Uterus (tissue), 4 donors: ENCODE results near the gene RPS8. TPM values are rescaled to one million over a fixed set of nuclear protein-coding genes. Genes with fewer than 3 reads are reported as not detected.

Experiments
- DNase-seq, 2 donors: peaks; one replicate each; pipeline ENCODE4 v3.0.0-alpha.2; 2019 to 2020
- H3K27ac ChIP-seq, 2 donors: fragments of 200-600 bp; sonication (generic); 1 replicate in 1 of 2; 2 replicates in 1 of 2; pipeline ENCODE4 v1.5.1; 2016 to 2018
- H3K27me3 ChIP-seq, 2 donors: fragments of 200-600 bp; sonication (generic); one replicate each; pipeline ENCODE4 v1.5.1; 2018 to 2019; ENCODE audit warnings: control low read depth in 1 of 2
- H3K36me3 ChIP-seq, 2 donors: fragments of 200-600 bp; sonication (generic); one replicate each; pipeline ENCODE4 v1.5.1; 2019; ENCODE audit warnings: control low read depth in 1 of 2
- H3K4me1 ChIP-seq, 2 donors: fragments of 200-600 bp; sonication (generic); one replicate each; pipeline ENCODE4 v1.5.1; 2018 to 2019; ENCODE audit warnings: control low read depth in 1 of 2
- H3K4me3 ChIP-seq, 2 donors: fragments of 200-600 bp; sonication (generic); 1 replicate in 1 of 2; 2 replicates in 1 of 2; pipeline ENCODE4 v1.5.1; 2018 to 2019; ENCODE audit warnings: mild to moderate bottlenecking in 1 of 2
- H3K9me3 ChIP-seq, 2 donors: fragments of 200-600 bp; sonication (generic); one replicate each; pipeline ENCODE4 v1.5.1; 2019; ENCODE audit warnings: control low read depth in 1 of 2
- POLR2A ChIP-seq, 2 donors: fragments of 450-650 bp; IDR thresholded peaks; one replicate each; pipeline ENCODE4 v1.6.1; 2016; ENCODE audit warnings: antibody characterized with exemption in 2 of 2, mild to moderate bottlenecking in 1 of 2, moderate library complexity in 1 of 2
- intact Hi-C: fragments of 100-400 bp; cut with DNase I; formaldehyde crosslinking; loops from one replicate; pipeline ENCODE4 v1.15.1; 2023; ENCODE audit warnings: low total_unique reads
- small RNA-seq: library from RNA; depleted of rRNA; stranded (forward); fragments of <200 nt; gene quantifications from one replicate; pipeline ENCODE3, GENCODE V24; 2016
- total RNA-seq, 4 donors: library from RNA; depleted of rRNA in 3 of 4; stranded (reverse); fragments of >200 nt in 3 of 4; gene quantifications; one replicate each; pipeline versions ENCODE4 v1.1.0 to v1.2.4, GENCODE V29; 2014 to 2023
- TF ChIP-seq, protein P1 (sequence below), 4 experiments: fragments of 200-600 bp in 2 of 4; fragments of 450-650 bp in 2 of 4; sonication (generic) in 2 of 4; IDR thresholded peaks; one replicate each; pipeline ENCODE4 v1.5.1; 2016 to 2019; ENCODE audit warnings: antibody characterized with exemption in 4 of 4, mild to moderate bottlenecking in 2 of 4, moderate library complexity in 1 of 4
- donor health status: DM: yes; HTN: yes; CAD: no.

The RPS8 gene
- total RNA-seq, 4 donors from 2014 or later, result 2,651 to 7,196 (median 4,456) TPM

DNA sequence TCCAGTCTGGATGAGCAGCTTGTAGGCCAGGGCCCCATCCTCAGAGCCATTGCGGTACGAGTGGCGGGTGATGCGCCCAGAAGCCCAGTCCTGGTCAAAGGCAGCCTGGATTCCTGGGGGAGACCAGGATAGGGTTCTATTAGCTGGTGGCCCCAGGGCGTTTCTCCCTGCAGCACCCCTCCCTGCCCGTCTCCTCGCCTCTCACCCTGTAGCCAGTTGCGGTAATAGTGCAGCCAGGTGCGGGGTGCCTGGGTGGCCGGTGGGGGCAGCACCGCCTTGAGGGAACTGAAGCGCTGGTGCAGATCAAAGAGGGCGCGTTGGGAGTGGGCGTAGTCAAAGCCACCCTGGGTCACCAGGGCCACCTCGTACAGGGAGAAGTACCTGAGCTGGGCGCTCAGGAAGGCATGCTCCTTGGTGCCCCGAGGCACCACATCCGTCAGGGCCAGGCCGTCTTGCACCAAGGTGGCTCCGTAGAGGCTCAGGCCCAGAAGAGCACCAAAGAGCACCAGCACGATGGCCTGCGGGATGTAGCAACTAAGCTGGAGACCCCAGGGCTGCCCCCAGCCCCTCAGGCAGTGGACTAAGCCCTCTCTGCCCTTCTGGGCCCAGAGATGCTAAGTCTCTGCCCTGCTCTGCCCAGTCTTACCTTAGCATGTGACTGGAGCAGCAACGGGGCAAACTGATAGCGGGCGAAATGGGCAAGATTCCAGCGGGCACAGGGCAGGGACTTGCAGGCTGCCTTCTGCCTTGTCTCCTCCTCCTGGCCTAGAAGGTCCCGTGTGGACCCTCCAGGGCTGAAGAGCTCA, 52.1 kb downstream of the RPS8 start:
- H3K4me3 ChIP-seq, result no peak overlapping the region
- intact Hi-C loops, result no loop called here
- no peaks in the 10 kb centered on the region for H3K36me3 ChIP-seq
- no peaks in the 10 kb centered on the region for H3K9me3 ChIP-seq
- H3K4me1 ChIP-seq, result no peaks in the 10 kb centered on the region
- peak overlapping the region in 1 of 2 donors; percentile 22 for H3K27ac ChIP-seq
- DNase-seq, result no peak
- TF ChIP-seq POLR2A (IDR thresholded peaks at IDR 0.05), result no peak
- TF ChIP-seq, protein P1, sequence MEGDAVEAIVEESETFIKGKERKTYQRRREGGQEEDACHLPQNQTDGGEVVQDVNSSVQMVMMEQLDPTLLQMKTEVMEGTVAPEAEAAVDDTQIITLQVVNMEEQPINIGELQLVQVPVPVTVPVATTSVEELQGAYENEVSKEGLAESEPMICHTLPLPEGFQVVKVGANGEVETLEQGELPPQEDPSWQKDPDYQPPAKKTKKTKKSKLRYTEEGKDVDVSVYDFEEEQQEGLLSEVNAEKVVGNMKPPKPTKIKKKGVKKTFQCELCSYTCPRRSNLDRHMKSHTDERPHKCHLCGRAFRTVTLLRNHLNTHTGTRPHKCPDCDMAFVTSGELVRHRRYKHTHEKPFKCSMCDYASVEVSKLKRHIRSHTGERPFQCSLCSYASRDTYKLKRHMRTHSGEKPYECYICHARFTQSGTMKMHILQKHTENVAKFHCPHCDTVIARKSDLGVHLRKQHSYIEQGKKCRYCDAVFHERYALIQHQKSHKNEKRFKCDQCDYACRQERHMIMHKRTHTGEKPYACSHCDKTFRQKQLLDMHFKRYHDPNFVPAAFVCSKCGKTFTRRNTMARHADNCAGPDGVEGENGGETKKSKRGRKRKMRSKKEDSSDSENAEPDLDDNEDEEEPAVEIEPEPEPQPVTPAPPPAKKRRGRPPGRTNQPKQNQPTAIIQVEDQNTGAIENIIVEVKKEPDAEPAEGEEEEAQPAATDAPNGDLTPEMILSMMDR (IDR thresholded peaks at IDR 0.05), result no peak
- H3K27me3 ChIP-seq, result no peaks in the 10 kb centered on the region

DNA sequence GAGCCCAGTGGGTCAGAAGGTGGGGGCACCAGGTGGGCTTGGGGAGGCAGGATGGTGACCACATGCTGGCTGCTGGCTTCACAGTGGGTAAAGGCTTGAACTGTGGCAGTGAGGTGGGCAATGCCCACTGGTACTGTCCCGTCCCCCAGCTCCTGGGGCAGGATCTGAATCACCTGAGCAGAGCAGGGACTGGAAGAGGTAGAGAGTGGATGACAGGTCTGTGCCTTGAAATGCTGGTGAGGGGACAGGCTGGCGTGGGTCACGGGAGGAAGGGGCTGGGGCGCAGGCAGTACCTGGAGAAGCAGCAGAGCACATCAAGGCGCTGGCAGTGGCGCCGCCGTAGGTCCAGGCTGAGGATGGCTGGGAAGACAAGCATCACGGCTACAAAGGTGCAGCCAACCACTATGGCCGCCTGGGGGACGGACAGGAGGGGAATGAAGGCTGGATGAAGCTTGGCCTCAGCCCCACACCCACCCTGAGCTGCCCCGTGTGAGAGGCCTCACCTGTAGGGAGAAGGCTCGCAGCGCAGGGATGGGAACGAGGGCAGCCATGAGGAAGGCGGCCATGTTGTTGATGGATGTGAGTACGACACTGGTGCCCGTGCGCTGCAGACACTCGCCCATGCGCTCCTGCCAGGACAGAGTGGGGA, 52.8 kb downstream of the RPS8 start:
- Histone ChIP-seq H3K27me3 (no peaks in the 10 kb centered on the region), H3K36me3 (no peaks in the 10 kb centered on the region), H3K9me3 (no peaks in the 10 kb centered on the region), H3K27ac (no peak overlapping the region), H3K4me1 (no peaks in the 10 kb centered on the region), H3K4me3 (no peak overlapping the region)
- DNase-seq, result no peak
- intact Hi-C loops, result no loop called here
- TF ChIP-seq POLR2A (IDR thresholded peaks at IDR 0.05), result no peak
- TF ChIP-seq, protein P1 (IDR thresholded peaks at IDR 0.05), result no peak

Small RNA genes lying within 50 kb of the gene (small RNA-seq; reads per million reads assigned to genes)
- gene RNU5D-1 (not detected), gene SNORD38A (341 reads per million, percentile 96 among the genes with 10 or more reads in this experiment), gene SNORD38B (not detected), gene SNORD46 (1,752 reads per million, percentile 98 among the genes with 10 or more reads in this experiment), gene SNORD55 (not detected)

Other genes starting within 250 kb of the RPS8 start
- gene TMEM53, start 101.1 kb upstream of the RPS8 start, total RNA-seq, result 1 to 10 TPM in 3 of 4 donors, not detected in 1; 1.5 to 5.4 (median 3.8) TPM
- 1 to 10 TPM in 3 of 4 donors, not detected in 1; 2.7 to 7.7 (median 5.2) TPM for gene ARMH1, start 100.8 kb upstream of the RPS8 start, total RNA-seq
- gene RNU5D-1, start 44.4 kb upstream of the RPS8 start, total RNA-seq, result not detected
- gene KIF2C, start 35.7 kb upstream of the RPS8 start, total RNA-seq, result 10 to 100 TPM in 1 of 4 donors, under 1 TPM in 1, not detected in 2; 0.64 to 15.1 TPM
- 1 to 10 TPM in 1 of 4 donors, under 1 TPM in 1, not detected in 2; 0.21 to 1.0 TPM for gene BEST4, start 12.6 kb downstream of the RPS8 start, total RNA-seq
- 10 to 100 TPM in 3 of 4 donors, 1 to 10 TPM in 1; 1.8 to 36.6 (median 21.1) TPM for gene PLK3, start 24.8 kb downstream of the RPS8 start, total RNA-seq
- gene DYNLT4, start 31.8 kb downstream of the RPS8 start, total RNA-seq, result 1 to 10 TPM in 1 of 4 donors, not detected in 3; 4.4 TPM
- gene BTBD19, start 33.0 kb downstream of the RPS8 start, total RNA-seq, result 10 to 100 TPM in 1 of 4 donors, 1 to 10 TPM in 3; 3.8 to 41.9 (median 6.6) TPM
- 1 to 10 TPM; 3.1 to 8.1 (median 5.4) TPM for gene PTCH2, start 67.7 kb downstream of the RPS8 start, total RNA-seq
- gene EIF2B3, start 211.1 kb downstream of the RPS8 start, total RNA-seq, result 10 to 100 TPM in 3 of 4 donors, 1 to 10 TPM in 1; 3.8 to 73.0 (median 39.4) TPM
- gene HECTD3, start 235.8 kb downstream of the RPS8 start, total RNA-seq, result 10 to 100 TPM; 13.8 to 41.3 (median 15.7) TPM
- 100 to 1,000 TPM in 1 of 4 donors, 10 to 100 TPM in 3; 76.4 to 104 (median 88.9) TPM for gene UROD, start 236.7 kb downstream of the RPS8 start, total RNA-seq